Islet precursor cell (in vitro differentiated cells): ENCODE results near the gene PLA2G4F.

Source experiments
- DNase-seq: peaks from one replicate; pipeline ENCODE4 v3.0.0-alpha.2; 2018

PLA2G4F gene

GRCh38 chr15:42145546-42146455, 10.6 kb downstream of the PLA2G4F start:
- DNase-seq: peak; percentile 44

- peak; percentile 17 for DNase-seq
These were observed 11.5 kb downstream of the PLA2G4F start for GRCh38 chr15:42144841-42145375.

DNA sequence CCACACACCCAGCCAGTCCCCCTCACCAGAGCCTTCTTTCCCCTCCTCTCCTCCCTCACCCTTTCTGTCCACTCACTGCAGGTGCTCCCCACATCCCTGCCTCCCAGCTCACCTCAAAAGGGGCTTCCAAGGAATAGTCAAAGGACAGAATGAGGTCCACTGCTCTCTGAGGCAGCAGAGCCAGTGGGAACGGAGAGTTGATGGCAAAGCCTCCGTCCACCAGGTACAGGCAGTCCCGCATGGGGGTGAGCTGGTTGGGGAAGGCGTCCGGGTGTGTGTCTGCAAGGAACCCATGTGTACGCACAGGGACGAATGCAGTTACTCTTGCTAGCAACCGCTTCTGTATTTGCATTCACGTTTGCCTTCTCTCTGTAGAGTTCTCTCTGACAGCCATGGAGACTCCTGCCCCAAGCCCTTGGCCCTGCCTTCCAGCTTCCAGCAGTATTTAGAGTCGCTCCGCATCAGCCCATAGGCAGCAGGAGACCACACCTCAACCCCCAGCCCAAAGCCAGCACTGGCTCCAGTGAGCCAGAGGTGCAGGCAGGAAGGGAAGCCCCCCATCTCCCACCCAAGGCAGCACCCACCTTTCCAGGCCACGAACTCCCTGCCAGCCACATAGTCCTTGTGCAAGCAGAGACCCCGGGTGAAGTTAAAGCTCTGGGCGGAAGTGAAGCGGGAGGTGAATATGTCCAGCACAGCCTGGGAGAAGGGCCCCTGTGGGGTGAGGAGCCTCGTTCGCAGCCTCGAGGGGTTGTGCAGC, 12.4 kb downstream of the PLA2G4F start:
- peak; percentile 42 for DNase-seq

- peak; percentile 25 for DNase-seq
These were observed 13.1 kb downstream of the PLA2G4F start for GRCh38 chr15:42143356-42143755.

DNA sequence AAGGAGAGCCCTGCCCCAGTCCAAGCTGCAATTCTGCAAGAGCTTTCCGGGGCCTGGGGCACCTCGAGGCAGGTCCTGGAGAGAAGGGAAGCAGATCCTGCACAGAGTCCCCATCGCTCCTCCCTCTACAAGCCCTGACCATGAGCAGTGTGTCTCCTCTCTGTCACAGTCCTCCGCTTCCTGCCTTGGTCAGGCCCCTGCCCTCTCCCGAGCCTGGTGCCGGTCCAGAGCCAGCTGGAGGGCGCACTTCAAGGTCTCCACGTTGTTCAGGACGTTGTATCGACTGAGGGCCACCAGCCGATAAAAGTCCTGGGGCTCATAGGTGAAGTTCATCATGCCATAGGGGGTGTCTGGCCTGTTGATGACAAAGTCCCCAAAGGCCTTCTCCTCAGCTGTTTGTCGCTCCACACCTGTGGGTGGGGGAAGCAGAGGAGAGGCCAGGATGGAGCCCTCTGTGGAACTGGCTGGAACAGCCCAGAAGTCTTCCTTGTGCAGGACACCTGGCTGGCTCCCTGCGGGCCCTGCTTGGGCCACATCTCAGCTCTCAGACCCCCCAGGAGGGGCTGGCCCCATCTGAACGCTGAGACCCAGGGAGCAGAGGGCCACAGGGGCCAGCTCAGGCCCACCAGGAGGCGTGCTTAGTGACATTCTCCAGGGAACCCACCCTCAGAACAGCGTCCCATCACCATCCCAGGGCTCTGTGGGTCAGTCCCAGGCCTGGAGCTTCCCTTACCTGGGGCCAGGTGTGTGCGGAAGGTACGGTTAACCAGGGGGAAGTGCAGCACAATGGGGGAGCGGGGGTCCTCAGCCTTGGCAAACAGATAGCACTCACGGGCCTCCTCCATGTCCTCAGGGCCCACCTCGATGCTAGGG, 14.4 kb downstream of the PLA2G4F start:
- peak; percentile 47 for DNase-seq

GRCh38 chr15:42141246-42141645, 15.2 kb downstream of the PLA2G4F start:
- peak; percentile 20 for DNase-seq

DNA sequence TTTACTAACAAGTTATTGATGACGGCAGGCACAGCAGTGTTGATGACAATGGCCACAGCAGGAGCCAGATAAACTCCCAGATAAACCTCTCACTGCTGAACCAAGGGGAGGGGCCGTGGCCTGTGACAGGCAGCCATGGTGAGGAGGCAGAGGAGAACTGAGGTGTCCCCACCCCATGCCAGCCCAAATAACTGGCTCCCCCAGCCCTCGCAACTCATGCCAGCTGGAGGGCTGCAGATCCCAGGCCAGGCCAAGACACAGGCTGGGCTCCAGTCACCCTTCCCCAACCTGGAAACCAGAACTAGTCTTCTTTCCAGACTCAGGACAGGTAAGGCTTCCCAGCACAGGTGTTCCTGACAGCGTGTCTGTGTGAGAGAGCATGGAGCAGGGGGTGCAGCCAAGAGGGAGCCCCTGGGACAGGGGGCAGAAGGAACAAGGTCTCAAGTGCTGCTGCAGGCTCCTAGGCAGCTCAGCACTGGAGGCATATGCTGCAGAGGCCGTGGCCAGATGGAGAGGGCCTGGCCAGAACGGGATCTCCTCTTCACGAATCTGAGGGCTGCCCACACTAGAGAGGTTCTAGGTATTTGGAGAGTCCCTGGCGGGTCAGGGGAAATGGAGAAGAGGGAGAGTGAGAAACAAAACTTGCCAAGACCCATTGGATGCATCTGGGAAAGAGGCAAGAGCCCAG, 15.9 kb downstream of the PLA2G4F start:
- peak; percentile 32 for DNase-seq

DNA sequence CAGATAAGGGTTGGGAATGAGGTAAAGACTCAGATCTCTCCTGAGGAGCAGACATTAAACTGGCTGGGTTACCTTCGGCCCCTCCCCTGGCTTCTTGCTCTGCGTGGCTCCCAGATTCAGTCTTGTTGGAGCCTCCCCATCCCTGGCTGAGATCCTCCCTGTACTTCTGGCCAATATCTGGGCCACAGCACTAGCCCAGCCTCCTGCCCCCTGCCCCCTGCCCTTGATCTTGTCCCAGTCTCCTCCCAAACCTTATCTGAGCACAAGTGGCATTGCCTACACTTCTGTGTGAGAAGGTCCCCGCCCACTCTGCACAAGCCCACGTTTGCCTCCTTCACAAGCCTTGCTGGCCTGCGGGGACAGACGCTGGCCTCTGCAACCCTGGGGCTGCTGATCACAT, 16.8 kb downstream of the PLA2G4F start:
- peak; percentile 40 for DNase-seq

DNA sequence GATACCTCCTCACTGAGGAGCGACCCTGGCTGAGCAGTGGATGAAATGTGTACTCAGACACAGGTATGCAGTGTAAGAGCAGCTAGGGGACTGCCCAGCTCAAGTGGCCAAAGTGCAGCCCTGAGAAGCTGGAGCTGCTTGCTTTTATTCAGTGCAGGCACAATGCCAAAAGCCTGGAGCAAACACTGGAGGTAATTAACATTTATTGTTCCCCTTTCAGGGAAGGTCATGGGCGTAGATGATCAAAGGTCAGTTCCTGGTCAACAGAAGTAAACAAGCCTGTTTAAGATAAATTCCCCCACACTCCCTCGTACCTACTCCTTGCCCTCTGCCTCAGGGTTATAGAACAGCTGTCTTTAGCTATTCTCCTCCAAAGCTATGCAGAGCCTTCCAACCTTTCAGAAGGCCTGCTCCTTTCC, 17.5 kb downstream of the PLA2G4F start:
- DNase-seq: peak; percentile 36

DNA sequence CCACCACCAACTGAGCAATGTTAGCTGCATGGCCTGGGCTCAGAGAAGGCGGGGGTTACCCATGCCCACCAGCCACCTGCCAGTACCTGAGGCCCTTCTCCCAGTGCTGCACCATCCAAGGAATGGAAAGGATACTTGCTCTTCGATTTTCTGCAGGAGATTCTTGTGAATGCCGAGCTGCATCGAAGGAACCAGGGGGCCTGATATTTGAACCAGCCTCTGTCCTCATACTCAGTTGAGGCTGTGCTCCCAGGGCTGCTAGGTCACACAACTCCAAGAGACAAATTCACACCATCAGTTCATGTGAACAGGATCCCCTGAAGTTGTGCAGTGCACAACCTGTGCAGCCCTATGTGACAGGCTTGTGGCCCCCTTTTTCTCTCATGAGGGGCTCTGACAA, 18.0 kb downstream of the PLA2G4F start:
- DNase-seq: peak; percentile 14

GRCh38 chr15:42137461-42138261, 18.8 kb downstream of the PLA2G4F start:
- DNase-seq: peak; percentile 46

DNA sequence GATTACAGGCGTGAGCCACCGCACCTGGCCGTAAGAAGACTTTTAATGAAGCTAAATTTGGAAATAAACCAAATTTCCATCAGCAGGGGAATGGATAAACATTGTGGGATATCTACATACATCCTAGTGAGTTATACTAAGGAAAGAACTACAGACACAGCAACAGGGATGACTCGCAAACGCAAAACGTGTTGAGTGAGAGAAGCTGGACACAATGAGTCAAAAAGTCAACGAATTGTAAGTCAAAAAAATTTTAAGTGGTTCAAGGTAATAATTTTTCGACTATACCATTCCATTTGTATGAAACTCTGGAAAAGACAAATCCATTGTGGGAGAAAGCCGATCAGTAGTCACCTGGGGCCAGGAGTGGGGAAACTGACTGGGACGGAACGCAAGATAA, 19.9 kb downstream of the PLA2G4F start:
- DNase-seq: no peak

DNA sequence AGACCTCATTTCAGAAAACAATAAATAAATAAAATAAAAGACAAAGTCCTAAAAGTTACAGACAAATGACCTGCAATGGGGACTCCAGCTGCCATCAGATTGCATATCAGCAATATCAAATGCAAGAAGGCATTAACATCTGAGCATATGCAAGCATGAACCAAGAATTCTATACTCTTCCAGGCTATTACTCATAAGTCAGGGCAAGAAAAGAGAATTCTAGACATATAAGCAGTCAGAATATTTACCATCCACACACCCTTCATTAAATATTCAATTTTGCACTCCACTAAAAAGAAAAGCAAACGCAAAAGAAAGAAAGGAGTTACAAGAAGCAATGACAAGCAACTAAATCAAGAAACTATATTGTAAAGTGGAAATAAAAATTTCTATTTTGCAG, 21.1 kb downstream of the PLA2G4F start:
- DNase-seq: no peak

GRCh38 chr15:42134617-42135245, 21.7 kb downstream of the PLA2G4F start:
- DNase-seq: peak; percentile 22

- peak; percentile 90 for DNase-seq
These were observed 22.4 kb downstream of the PLA2G4F start for GRCh38 chr15:42133886-42134502.

DNA sequence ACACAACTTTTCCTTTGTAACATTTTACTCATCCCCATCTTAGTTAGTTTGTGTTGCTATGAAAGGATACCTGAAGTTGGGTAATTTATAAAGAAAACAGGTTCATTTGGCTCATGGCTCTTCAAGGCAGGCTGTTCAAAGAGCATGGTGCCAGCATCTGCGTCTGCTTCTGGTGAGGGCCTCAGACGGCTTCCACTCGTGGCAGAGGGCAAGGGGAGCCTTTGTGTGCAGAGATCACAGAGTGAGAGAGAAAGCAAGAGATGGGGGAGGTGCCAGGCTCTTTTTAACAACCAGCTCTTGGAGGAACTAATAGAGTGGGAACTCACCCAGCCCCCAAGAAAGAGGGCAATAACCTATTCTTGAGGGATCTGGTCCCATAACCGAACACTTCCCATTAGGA, 23.1 kb downstream of the PLA2G4F start:
- DNase-seq: no peak

DNA sequence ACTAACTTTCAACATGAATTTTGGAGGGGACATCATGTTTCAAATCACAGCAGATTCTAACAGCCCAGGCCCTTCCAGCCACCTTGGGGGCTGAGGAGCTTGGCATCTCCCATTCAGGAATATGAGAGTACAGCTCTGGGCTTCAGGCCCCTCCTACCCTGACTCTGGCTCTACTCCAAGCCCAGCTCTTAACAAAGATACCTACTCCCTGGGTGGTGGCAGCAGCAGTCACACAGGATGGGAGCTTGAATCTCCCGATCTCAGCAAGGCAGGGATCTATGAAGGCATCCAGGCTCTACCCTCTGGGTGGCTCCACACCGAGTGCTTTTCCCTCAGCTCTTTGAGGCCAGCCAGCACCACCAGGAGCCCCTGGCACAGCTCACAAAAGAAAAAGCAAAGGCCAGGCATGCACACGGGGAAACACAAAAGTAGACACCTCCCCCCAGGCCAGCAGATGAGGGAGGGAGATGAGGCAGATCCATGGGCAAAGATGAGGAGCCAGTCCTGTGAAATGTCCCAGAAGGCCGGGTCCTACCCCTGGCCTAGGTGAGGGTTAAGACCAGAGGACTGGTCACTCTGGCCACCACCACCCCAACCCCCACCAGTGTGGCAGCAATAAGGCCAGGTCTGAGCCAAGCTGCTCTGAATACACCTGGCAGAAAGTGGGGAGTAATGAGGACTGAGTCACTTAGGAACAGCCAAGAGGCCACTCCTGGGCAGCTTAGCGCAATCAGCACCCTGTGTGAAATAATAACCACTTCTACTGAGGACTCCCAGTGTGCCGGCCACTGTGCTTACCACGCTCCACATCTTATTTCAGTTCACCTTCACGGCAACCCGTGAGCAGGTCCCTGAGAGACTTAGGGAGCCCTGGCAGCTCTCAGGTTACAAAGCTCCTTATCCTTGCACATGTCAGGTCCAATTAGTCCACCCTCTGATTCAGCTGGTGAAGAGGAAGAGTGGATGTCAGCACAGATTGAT, 24.3 kb downstream of the PLA2G4F start:
- peak; percentile 41 for DNase-seq

GRCh38 chr15:42131006-42131405, 25.4 kb downstream of the PLA2G4F start:
- no peak for DNase-seq
